Rectal smooth muscle tissue (tissue), 1 donor: ENCODE results near the gene MRPS35.

Experiments
- H3K27ac ChIP-seq: one replicate; pipeline ENCODE4 v1.7.0; 2013; ENCODE audit warnings: low read depth, low read length, inconsistent platforms
- H3K27me3 ChIP-seq: one replicate; pipeline ENCODE4 v1.7.0; 2013; ENCODE audit warnings: low read length; ENCODE audit not compliant: control insufficient read depth, insufficient read depth
- H3K36me3 ChIP-seq: one replicate; pipeline ENCODE4 v1.7.0; 2013; ENCODE audit warnings: low read length; ENCODE audit not compliant: control insufficient read depth, insufficient read depth
- H3K4me1 ChIP-seq: one replicate; pipeline ENCODE4 v1.7.0; 2013; ENCODE audit warnings: low read length; ENCODE audit not compliant: control insufficient read depth, insufficient read depth
- H3K4me3 ChIP-seq: one replicate; pipeline ENCODE4 v1.7.0; 2013; ENCODE audit warnings: low read length
- H3K9ac ChIP-seq: one replicate; pipeline ENCODE4 v1.7.0; 2013; ENCODE audit warnings: low read length

The MRPS35 gene

DNA sequence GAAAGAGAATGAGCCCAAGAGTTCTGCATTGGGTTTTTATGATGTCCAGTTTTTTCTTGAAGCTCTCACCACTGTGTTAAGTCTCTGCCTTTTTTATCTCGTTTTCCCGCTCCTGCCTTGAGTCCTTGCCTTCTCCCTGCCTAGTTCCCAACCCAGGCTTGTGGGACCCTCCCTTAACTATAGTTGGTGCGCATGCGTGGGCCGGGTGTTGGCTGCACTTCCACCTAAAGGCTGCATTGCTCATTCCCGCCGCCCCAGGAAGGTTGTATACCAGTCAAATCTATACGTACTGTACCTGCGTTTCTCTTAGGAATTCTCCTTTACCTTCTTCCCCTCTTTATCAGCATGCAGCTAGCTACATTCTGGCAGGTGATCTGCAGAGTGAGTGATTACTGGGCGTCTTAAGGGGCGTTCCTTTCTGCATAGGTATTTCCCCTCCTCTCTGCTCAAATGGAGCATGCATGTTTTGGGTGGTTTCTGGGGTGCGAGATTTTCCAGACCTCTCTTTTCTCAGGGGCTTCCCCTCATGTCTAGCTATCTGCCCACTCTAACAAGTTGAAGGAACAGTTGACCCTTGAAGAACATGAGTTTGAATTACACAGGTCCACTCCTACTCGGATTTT is 21.0 kb upstream of the MRPS35 start:
- no peaks in the 10 kb centered on the region for H3K27me3 ChIP-seq
- H3K9ac ChIP-seq: no peak overlapping the region
- peaks cover 16% of the 10 kb centered on the region for H3K36me3 ChIP-seq
- H3K4me1 ChIP-seq: no peaks in the 10 kb centered on the region
- H3K4me3 ChIP-seq: no peak overlapping the region
- no peak overlapping the region for H3K27ac ChIP-seq

DNA sequence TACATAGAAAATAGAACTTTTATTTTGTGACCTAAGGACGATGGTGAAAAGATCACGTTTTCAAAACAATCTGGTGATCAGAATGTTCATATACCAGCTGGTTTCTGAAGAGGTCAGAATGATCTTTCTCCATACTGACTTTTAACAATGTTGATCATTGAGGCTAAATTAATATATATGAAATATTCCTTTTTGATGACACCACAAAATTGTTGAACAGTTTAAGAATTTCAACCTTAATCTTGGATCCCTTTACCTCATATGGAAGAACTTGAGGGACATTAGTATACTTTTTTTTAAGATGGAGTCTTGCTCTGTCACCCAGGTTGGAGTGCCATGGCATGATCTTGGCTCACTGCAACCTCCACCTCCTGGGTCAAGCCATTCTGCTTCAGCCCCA is 17.2 kb upstream of the MRPS35 start:
- no peak overlapping the region for H3K27ac ChIP-seq
- H3K27me3 ChIP-seq: no peaks in the 10 kb centered on the region
- no peaks in the 10 kb centered on the region for H3K4me1 ChIP-seq
- peaks cover 16% of the 10 kb centered on the region for H3K36me3 ChIP-seq
- no peak overlapping the region for H3K4me3 ChIP-seq
- no peak overlapping the region for H3K9ac ChIP-seq

DNA sequence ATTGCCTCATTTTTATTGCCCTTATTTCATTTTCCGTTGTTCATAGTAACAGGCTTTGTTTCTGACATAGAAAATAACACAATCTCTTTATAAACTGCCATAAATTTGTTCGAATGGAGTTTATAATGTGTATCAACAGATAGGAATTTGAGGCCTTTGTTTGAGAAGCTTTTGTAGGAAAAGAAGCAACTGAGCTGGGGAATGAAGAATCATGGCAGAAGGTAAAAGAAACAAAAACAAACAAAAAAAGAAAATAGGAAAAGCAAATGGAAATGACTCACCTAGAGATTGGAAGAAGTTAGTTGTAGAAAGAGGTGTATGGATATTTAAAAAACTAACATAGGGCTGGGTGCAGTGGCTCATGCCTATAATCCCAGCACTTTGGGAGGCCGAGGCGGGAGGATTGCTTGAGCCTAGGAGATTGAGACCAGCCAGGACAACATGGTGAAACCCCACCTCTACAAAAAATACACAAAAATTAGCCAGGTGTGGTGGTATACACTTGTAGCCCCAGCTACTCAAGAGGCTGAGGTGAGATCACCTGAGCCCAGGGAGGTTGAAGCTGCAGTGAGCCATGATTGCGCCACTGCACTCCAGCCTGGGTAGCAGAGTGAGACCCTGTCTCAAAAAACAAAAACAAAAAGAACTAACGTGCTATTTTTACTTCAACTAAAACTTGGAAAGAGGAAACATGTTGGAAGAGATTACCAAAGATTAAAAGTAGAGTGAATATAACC is 14.9 kb upstream of the MRPS35 start:
- H3K36me3 ChIP-seq: peaks cover 6% of the 10 kb centered on the region
- H3K27ac ChIP-seq: no peak overlapping the region
- no peak overlapping the region for H3K4me3 ChIP-seq
- no peaks in the 10 kb centered on the region for H3K4me1 ChIP-seq
- no peak overlapping the region for H3K9ac ChIP-seq
- H3K27me3 ChIP-seq: no peaks in the 10 kb centered on the region

DNA sequence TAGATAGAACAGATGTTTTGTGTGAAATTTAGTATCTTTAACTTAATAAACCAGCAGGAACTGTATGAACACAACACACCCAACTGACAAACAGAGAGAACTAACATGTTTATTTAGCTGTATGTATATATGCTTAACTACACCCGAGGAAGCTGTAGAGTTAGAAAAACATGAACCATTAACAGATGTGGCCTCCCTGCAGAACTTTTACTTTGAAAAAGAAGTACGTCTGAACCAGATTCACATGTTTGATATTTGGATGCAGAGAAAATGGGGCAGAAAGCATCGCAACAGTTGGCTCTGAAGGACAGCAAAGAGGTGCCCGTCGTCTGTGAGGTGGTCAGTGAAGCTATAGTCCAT is 14.4 kb upstream of the MRPS35 start, which contains the start of gene REP15:
REP15 (plus strand) TSS at position 155 of the 360 bp plus-strand sequence; CDS start at position 271, 116 bp downstream.
- Histone ChIP-seq H3K27me3 (no peaks in the 10 kb centered on the region), H3K4me1 (no peaks in the 10 kb centered on the region), H3K36me3 (peaks cover 4% of the 10 kb centered on the region), H3K27ac (no peak within 1 kb of the TSS), H3K4me3 (peak within 1 kb of the TSS; percentile 11), H3K9ac (no peak within 1 kb of the TSS)

DNA sequence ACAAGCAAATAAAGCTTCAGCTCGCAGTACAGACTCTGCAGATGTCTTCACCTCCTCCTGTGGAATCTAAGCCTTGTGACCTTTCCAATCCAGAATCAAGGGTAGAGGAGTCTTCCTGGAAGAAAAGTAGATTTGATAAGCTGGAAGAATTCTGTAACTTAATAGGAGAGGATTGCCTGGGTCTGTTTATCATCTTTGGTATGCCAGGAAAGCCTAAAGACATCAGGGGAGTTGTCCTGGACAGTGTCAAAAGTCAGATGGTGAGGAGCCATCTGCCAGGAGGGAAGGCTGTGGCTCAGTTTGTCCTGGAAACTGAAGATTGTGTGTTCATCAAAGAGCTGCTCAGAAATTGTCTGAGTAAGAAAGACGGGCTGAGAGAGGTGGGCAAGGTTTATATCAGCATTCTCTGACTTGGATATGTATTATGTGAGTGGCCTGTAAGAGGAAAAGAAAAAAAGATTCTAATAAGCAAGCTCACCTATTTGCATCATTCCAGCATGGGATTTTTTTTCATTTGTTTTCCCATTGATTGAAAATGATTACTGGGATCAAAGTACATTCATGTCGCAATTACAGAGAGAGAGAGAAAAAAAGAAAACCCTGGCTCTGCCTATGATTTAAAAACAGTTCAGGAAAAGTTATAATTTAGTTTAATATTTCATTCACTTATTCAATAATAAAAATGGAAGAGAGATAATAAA is 13.6 kb upstream of the MRPS35 start:
- peak overlapping the region; percentile 11 for H3K4me3 ChIP-seq
- H3K4me1 ChIP-seq: no peaks in the 10 kb centered on the region
- H3K27ac ChIP-seq: no peak overlapping the region
- H3K27me3 ChIP-seq: no peaks in the 10 kb centered on the region
- H3K36me3 ChIP-seq: peaks cover 2% of the 10 kb centered on the region
- no peak overlapping the region for H3K9ac ChIP-seq

DNA sequence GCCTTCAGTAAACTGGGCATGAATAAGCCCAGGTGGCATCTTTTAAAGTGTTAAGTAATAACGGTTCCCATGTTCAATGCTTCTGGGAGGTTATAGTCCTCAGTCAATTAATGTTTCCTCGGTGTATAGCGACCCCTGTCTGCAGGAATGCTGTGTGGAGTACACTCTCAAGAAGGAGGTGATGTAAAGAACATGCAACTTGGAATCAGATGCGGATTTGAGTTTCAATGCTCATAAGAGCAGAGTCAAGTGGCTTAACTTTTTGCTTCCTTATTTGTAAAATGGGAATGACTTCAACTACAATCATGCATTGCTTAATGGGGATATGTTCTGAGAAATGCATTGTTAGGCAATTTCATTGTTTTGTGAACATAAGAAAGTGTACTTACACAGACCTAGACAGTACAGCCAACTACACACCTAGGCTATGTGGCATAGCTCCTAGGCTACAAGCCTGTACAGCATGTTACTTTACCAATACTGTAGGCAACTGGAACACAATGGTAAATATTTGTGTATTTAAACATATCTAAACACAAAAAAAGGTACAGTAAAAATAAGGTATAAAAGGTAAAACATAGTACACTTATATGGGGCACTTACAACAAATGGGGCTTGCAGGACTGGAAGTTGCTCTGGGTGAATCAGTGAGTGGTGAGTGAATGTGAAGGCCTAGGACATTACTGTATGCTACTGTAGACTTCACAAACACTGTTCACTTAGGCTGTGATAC is 6.7 kb upstream of the MRPS35 start:
- Histone ChIP-seq H3K27me3 (no peaks in the 10 kb centered on the region), H3K36me3 (no peaks in the 10 kb centered on the region), H3K4me3 (no peak overlapping the region), H3K4me1 (no peaks in the 10 kb centered on the region), H3K9ac (no peak overlapping the region), H3K27ac (no peak overlapping the region)

DNA sequence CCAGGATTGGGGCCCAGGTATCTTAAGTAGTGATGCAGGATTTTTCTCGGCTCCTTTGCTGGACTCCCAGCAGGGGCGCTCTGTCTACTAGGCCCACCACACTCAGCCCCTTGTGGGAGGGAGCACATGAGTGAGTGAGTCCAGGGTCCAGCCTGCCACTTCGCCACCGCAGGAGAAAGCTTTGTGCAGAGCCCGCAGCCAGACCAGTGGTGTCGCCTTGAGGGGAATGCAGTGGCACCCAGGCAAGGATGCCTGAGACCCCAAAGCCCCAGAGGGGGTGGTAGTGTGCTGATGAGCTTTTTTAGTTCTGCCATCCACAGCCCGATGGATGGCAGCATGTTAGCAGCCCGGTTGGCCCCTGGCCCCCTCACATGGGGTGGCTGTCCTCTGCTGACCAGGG is 5.4 kb upstream of the MRPS35 start:
- Histone ChIP-seq H3K4me1 (no peaks in the 10 kb centered on the region), H3K36me3 (no peaks in the 10 kb centered on the region), H3K27ac (no peak overlapping the region), H3K27me3 (no peaks in the 10 kb centered on the region), H3K4me3 (no peak overlapping the region), H3K9ac (no peak overlapping the region)

DNA sequence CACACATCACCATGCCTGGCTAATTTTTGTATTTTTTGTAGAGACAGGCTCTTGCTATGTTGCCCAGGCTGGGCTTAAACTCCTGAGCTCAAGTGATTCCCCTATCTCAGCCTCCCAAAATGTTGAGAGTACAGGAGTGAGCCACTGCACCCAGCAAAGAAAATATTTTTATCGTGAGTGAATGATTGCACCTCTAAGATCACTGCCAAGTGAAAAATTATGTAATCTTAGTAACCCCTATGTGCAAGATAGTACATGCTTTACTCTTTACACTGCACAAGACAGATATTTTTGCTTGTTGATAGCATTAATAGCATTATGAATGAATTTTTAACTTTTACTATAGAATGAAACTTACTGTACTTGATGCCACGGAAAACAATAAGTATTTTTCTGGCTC is 3.4 kb upstream of the MRPS35 start:
- Histone ChIP-seq H3K27me3 (no peaks in the 10 kb centered on the region), H3K9ac (no peak overlapping the region), H3K36me3 (no peaks in the 10 kb centered on the region), H3K27ac (no peak overlapping the region), H3K4me1 (no peaks in the 10 kb centered on the region), H3K4me3 (no peak overlapping the region)

DNA sequence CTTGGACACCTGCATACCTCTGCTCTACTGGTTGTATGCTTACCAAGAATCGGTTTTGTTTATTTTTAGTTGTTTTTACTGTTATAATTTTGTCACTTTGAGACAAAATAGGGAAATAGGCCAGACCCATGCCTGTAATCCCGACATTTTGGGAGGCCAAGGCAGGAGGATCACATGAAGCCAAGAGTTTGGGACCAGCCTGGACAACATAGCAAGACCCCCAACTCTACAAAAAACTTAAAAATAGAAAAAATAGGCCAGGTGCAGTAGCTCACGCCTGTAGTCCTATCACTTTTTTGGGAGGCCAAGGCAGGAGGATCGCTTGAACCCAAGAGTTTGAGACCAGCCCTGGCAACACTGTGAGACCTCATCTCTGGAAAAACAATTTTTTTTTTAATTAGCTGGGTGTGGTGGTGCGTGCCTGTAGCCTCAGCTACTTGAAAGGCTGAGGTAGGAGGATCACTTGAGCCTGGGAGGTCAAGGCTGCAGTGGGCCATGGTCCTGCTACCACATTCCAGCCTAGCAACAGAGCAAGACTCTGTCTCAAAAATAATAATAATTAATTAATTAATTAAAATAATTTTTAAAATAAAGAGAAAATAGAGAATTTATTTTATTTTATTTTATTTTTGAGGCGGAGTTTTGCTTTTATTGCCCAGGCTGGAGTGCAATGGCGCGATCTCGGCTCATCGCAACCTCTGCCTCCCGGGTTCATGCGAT is 1.3 kb upstream of the MRPS35 start:
- no peak overlapping the region for H3K9ac ChIP-seq

DNA sequence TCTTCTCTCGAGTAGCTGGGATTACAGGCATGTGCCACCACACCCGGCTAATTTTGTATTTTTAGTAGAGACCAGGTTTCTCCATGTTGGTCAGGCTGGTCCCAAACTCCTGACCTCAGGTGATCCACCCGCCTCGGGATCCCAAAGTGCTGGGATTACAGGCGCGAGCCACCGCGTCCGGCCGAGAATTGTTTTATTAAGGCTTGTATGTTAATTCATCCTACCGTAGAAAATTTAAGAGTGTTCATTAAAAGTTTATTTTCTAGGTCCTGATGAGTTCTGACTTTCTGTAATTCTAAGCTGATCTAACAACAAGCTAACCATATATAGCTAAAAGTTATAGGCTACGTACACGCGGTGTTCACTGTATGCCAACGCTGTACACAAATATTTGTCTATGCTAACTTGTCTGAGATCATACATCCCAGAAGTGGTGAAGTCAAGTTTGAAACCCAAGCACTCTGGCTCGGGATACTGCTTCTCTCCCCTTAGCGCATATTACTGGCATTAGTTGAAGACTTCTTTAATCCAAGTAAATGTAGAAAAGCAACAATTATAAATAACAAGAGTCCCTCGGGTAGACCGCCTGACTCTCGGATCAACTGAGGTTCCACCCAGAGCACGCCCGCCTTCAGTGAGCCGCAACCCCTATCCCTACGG is 570 bp upstream of the MRPS35 start:
- Histone ChIP-seq H3K36me3 (no peaks in the 10 kb centered on the region), H3K9ac (peak overlapping the region; percentile 57), H3K27ac (peak overlapping the region; percentile 82), H3K4me3 (peak overlapping the region; percentile 90), H3K27me3 (no peaks in the 10 kb centered on the region), H3K4me1 (no peaks in the 10 kb centered on the region)

More for the DNA sequence above, 1.3 kb upstream of the MRPS35 start:
- Histone ChIP-seq H3K27ac (peak overlapping the region; percentile 82), H3K4me3 (peak overlapping the region; percentile 90), H3K27me3 (no peaks in the 10 kb centered on the region), H3K4me1 (no peaks in the 10 kb centered on the region), H3K36me3 (no peaks in the 10 kb centered on the region)

DNA sequence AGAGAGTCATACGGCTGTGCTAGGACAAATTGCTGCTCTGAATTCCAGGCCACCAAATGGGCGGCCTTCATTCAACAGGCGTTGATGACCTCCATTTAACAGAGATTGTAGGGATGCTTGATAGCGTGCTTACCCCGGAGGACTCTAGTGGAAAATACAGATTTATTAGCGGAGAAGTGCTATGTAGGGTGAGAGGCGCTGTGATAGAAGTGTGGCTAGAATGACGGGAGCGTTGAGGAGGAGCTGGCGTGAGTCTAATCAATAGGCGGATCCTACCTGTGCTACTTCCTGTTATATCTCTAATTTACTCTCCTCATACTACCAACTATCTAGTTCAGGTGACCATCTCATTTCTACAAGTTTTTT is 668 bp downstream of the MRPS35 start:
- H3K9ac ChIP-seq: peak overlapping the region; percentile 74
- H3K4me1 ChIP-seq: no peaks in the 10 kb centered on the region
- H3K27me3 ChIP-seq: no peaks in the 10 kb centered on the region
- no peak overlapping the region for H3K27ac ChIP-seq
- H3K4me3 ChIP-seq: peak overlapping the region; percentile 90
- no peaks in the 10 kb centered on the region for H3K36me3 ChIP-seq
